AG04449 (cell line): ENCODE results near the gene DHX35.

Experiments used
- CTCF ChIA-PET: fragments of 350-600 bp; formaldehyde crosslinking; extraction: SDS; loops from one replicate; lab custom pipeline; 2021; ENCODE audit warnings: antibody characterized with exemption; lab: Yijun Ruan, JAX
- POLR2A ChIA-PET: fragments of 400-600, 350-600 bp; formaldehyde crosslinking; extraction: SDS; loops from one replicate; lab custom pipeline; 2020; ENCODE audit warnings: antibody characterized with exemption, inconsistent platforms; lab: Yijun Ruan, JAX
- DNase-seq: peaks from one replicate; pipeline ENCODE4 v3.0.0-alpha.2; 2010; ENCODE audit warnings: low read depth, low spot score
- H3K4me3 ChIP-seq: 2 replicates; pipeline ENCODE4 v1.5.1; 2011; ENCODE audit warnings: low read depth, mild to moderate bottlenecking, control low read depth, low read length
- TF ChIP-seq, protein P1 (sequence below): IDR thresholded peaks from one replicate; pipeline ENCODE4 v1.5.1; 2011; ENCODE audit warnings: mild to moderate bottlenecking, moderate library complexity, low read length, control low read depth, inconsistent platforms; ENCODE audit not compliant: insufficient read depth; ENCODE audit errors: missing control alignments

DHX35 gene, protein sequence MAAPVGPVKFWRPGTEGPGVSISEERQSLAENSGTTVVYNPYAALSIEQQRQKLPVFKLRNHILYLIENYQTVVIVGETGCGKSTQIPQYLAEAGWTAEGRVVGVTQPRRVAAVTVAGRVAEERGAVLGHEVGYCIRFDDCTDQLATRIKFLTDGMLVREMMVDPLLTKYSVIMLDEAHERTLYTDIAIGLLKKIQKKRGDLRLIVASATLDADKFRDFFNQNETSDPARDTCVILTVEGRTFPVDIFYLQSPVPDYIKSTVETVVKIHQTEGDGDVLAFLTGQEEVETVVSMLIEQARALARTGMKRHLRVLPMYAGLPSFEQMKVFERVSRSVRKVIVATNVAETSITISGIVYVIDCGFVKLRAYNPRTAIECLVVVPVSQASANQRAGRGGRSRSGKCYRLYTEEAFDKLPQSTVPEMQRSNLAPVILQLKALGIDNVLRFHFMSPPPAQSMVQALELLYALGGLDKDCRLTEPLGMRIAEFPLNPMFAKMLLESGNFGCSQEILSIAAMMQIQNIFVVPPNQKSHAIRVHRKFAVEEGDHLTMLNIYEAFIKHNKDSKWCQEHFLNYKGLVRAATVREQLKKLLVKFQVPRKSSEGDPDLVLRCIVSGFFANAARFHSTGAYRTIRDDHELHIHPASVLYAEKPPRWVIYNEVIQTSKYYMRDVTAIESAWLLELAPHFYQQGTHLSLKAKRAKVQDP

DNA sequence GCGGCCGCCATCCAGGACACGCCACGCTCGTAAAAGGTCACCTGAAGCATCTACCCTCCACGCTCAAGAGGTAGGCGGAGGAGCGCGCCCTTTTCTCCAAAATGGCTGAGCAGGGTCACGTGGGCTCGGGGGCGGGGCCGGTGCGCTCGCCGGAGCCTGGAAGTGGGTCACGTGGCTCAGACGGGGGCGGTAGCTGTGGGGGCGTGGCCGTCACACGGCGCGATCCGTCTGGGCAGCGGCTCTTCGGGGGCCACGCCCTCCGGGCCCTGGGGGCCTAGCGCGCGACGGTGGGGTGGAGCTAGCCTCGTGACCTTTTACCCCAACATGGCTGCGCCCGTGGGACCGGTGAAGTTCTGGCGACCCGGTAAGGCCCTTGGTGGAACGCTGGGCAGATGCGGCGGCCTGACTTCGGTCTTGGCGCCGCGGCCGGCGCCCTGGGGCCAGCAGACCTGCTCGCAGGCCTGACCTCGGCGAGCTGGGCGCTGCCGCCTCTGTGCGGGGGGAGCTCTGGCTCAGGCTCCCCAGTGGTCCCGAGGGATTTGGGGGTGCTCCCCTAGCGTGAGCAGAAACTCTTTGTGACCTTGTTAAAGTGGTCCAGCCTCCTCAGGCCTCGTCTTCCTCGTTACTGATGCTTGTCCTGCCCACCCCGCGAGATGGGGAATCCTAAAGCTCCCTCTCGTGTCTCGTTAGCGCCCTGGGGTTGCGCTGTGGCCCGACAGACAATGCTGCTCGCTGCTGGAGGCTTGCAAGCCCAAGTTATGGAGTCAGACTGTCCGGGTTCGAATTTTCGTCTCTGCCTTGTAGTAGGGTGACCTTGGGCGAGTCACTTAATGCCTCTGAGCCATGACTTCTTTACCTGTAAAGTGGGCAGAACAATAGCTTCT is at the start of gene DHX35:
Gene DHX35, plus strand, starts transcription at position 301 of the 884 bp plus-strand sequence. Its CDS starts 24 bp downstream, at position 325.
- ChIA-PET POLR2A (interaction anchor here (0.6 to 1.5 kb wide), 5 partner anchors 8 to 956 kb away, joined by 3 to 8 read pairs (median 3); partner anchors contain the start of gene FAM83D), CTCF (interaction anchor here (0.8 to 1.9 kb wide), 13 partner anchors 11 to 88 kb away, joined by 3 to 9 read pairs (median 4); partner anchors contain the start of gene FAM83D)
- H3K4me3 ChIP-seq: peak within 1 kb of the TSS; percentile 91
- TF ChIP-seq, protein P1, sequence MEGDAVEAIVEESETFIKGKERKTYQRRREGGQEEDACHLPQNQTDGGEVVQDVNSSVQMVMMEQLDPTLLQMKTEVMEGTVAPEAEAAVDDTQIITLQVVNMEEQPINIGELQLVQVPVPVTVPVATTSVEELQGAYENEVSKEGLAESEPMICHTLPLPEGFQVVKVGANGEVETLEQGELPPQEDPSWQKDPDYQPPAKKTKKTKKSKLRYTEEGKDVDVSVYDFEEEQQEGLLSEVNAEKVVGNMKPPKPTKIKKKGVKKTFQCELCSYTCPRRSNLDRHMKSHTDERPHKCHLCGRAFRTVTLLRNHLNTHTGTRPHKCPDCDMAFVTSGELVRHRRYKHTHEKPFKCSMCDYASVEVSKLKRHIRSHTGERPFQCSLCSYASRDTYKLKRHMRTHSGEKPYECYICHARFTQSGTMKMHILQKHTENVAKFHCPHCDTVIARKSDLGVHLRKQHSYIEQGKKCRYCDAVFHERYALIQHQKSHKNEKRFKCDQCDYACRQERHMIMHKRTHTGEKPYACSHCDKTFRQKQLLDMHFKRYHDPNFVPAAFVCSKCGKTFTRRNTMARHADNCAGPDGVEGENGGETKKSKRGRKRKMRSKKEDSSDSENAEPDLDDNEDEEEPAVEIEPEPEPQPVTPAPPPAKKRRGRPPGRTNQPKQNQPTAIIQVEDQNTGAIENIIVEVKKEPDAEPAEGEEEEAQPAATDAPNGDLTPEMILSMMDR: peak; percentile 47
- DNase-seq: peak; percentile 50

DNA sequence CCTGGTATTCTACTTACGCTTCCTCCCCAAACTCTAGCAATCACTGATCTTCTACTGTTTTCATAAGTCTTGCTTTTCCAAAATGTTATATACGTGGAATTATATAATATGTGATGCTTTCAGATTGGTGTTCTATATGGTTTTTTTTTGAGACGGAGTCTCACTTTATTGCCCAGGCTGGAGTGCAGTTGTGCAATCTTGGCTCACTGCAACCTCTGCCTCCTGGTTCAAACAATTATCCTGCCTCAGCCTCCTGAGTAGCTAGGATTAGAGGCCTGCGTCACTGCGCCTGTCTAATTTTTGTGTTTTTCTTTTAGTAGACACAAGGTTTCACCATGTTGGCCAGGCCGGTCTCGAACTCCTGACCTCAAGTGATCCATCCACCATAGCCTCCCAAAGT is 46.8 kb upstream of the DHX35 start:
- TF ChIP-seq, protein P1: no peak
- ChIA-PET POLR2A (no interaction called here), CTCF (no interaction called here)
- no peak overlapping the region for H3K4me3 ChIP-seq
- no peak for DNase-seq

DNA sequence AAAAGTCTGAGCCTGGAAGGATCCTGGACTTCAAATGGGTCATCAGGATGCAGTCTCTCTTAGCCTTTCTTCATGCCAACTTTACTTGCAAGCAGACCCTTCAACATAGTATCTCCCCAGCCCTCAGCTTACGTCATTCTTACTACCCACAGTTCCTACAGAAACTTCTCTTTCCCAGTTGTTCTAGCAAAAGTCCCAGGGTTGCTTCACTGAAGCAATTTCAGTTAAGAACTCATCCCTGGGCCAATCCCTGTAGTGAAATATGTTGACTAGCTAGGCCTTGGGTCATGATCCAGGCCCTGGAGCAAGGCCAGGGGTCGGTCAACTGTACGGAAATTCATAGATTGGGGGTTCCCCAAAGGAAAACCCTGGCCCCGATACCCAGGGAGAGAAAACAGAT is 44.5 kb upstream of the DHX35 start:
- TF ChIP-seq, protein P1: no peak
- POLR2A ChIA-PET: no interaction called here
- H3K4me3 ChIP-seq: no peak overlapping the region
- CTCF ChIA-PET: interaction anchor here (2.2 kb wide), 1 partner anchor 9 kb away, joined by 11 read pairs; the partner anchor contains the start of gene FAM83D
- no peak for DNase-seq

GRCh38 chr20:38918172-38918571 is 44.0 kb upstream of the DHX35 start:
- no peak for DNase-seq
- POLR2A ChIA-PET: no interaction called here
- no peak overlapping the region for H3K4me3 ChIP-seq
- CTCF ChIA-PET: interaction anchor here (2.2 to 15.0 kb wide), 2 partner anchors 8 to 131 kb away, joined by 11 to 296 read pairs; partner anchors contain the start of gene FAM83D
- TF ChIP-seq, protein P1: no peak

GRCh38 chr20:38919683-38920082 is 42.5 kb upstream of the DHX35 start:
- ChIA-PET POLR2A (no interaction called here), CTCF (interaction anchor here (0.9 to 15.0 kb wide), 2 partner anchors 27 to 129 kb away, joined by 3 to 296 read pairs; no protein-coding TSS in a partner anchor)
- DNase-seq: no peak
- TF ChIP-seq, protein P1: no peak
- H3K4me3 ChIP-seq: no peak overlapping the region
